ENCODE results near the gene NEK4.

DNA sequence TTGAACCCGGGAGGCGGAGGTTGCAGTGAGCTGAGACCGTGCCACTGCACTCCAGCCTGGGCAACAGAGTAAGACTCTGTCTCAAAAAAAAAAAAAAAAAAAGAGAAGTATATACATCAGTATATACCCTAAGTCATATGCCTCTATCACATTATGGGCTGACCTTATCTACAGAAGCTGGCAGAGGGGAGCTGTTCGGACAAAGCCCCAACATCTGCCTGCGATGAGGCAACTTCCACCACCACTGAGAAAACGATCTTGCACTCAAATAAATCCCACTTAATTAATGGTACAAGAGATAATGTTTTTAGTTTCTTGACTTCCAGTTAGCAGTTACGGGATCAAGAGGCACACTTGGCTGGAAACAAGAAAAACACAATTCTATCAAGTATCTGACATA is 67.4 kb downstream of the NEK4 start:
- TF ChIP-seq, protein P1, sequence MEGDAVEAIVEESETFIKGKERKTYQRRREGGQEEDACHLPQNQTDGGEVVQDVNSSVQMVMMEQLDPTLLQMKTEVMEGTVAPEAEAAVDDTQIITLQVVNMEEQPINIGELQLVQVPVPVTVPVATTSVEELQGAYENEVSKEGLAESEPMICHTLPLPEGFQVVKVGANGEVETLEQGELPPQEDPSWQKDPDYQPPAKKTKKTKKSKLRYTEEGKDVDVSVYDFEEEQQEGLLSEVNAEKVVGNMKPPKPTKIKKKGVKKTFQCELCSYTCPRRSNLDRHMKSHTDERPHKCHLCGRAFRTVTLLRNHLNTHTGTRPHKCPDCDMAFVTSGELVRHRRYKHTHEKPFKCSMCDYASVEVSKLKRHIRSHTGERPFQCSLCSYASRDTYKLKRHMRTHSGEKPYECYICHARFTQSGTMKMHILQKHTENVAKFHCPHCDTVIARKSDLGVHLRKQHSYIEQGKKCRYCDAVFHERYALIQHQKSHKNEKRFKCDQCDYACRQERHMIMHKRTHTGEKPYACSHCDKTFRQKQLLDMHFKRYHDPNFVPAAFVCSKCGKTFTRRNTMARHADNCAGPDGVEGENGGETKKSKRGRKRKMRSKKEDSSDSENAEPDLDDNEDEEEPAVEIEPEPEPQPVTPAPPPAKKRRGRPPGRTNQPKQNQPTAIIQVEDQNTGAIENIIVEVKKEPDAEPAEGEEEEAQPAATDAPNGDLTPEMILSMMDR (IDR thresholded peaks at IDR 0.05 in 4 of 5, conservative IDR thresholded peaks at IDR 0.05 in 1 of 5), result no peak
- no peak for TF ChIP-seq POLR2A (IDR thresholded peaks at IDR 0.05)
